LNCaP clone FGC (cell line): Measurements from ENCODE around the gene FXYD1.

ENCODE experiments used
- DNase-seq: peaks from one replicate; pipeline ENCODE4 v3.0.0-alpha.2; 2011; ENCODE audit warnings: low read depth
- H3K4me3 ChIP-seq: 2 replicates; pipeline ENCODE4 v1.5.1; 2011; ENCODE audit warnings: mild to moderate bottlenecking, low read depth, low read length, control low read depth
- TF ChIP-seq, protein P1 (sequence below): IDR thresholded peaks from 2 replicates; pipeline ENCODE4 v1.5.1; 2012; ENCODE audit warnings: mild to moderate bottlenecking; ENCODE audit not compliant: control insufficient read depth, insufficient read depth; ENCODE audit errors: extremely low read depth

The FXYD1 gene

GRCh38 chr19:35184884-35185283, 46.3 kb downstream of the FXYD1 start:
- TF ChIP-seq, protein P1, sequence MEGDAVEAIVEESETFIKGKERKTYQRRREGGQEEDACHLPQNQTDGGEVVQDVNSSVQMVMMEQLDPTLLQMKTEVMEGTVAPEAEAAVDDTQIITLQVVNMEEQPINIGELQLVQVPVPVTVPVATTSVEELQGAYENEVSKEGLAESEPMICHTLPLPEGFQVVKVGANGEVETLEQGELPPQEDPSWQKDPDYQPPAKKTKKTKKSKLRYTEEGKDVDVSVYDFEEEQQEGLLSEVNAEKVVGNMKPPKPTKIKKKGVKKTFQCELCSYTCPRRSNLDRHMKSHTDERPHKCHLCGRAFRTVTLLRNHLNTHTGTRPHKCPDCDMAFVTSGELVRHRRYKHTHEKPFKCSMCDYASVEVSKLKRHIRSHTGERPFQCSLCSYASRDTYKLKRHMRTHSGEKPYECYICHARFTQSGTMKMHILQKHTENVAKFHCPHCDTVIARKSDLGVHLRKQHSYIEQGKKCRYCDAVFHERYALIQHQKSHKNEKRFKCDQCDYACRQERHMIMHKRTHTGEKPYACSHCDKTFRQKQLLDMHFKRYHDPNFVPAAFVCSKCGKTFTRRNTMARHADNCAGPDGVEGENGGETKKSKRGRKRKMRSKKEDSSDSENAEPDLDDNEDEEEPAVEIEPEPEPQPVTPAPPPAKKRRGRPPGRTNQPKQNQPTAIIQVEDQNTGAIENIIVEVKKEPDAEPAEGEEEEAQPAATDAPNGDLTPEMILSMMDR, result no peak
- DNase-seq, result no peak
- no peak overlapping the region for H3K4me3 ChIP-seq
